Breast epithelium (tissue), 3 donors: ENCODE measurements around the gene NEK4.

Experiments
- CTCF ChIP-seq, 3 donors: fragments of 450-650 bp; IDR thresholded peaks; one replicate each; pipeline ENCODE4 v1.5.1; 2016 to 2017; ENCODE audit warnings: antibody characterized with exemption in 3 of 3, mild to moderate bottlenecking in 3 of 3, moderate library complexity in 3 of 3
- POLR2A ChIP-seq: fragments of 450-650 bp; IDR thresholded peaks from one replicate; pipeline ENCODE4 v1.6.1; 2016; ENCODE audit warnings: antibody characterized with exemption, mild to moderate bottlenecking, moderate library complexity

GRCh38 chr3:52775877-52776276 lies 5.1 kb upstream of the NEK4 start:
- TF ChIP-seq POLR2A (no peak), CTCF (IDR thresholded peaks at IDR 0.05) (no peak)
